Transverse colon (tissue), 4 donors: ENCODE data around the gene OBSCN.

Experiments used
- EP300 ChIP-seq: sonication (generic); formaldehyde crosslinking; IDR thresholded peaks from one replicate; pipeline ENCODE4 v1.6.1; 2017; ENCODE audit warnings: antibody characterized with exemption, low read depth
- POLR2A ChIP-seq: fragments of 450-650 bp; IDR thresholded peaks from one replicate; pipeline ENCODE4 v1.6.1; 2016; ENCODE audit warnings: antibody characterized with exemption, mild to moderate bottlenecking, moderate library complexity
- POLR2AphosphoS5 ChIP-seq, 3 donors: sonication (generic); formaldehyde crosslinking; IDR thresholded peaks; one replicate each; pipeline ENCODE4 v1.6.1; 2016; ENCODE audit warnings: antibody characterized with exemption in 3 of 3
- TF ChIP-seq, protein P1 (sequence below), 5 experiments: fragments of 200-600 bp in 3 of 5; fragments of 450-650 bp in 2 of 5; sonication (generic) in 3 of 5; IDR thresholded peaks; 1 replicate in 2 of 5; 2 replicates in 3 of 5; pipeline ENCODE4 v1.5.1; 2016 to 2017; ENCODE audit warnings: antibody characterized with exemption in 5 of 5, inconsistent platforms in 3 of 5, mild to moderate bottlenecking in 2 of 5, moderate library complexity in 1 of 5

DNA sequence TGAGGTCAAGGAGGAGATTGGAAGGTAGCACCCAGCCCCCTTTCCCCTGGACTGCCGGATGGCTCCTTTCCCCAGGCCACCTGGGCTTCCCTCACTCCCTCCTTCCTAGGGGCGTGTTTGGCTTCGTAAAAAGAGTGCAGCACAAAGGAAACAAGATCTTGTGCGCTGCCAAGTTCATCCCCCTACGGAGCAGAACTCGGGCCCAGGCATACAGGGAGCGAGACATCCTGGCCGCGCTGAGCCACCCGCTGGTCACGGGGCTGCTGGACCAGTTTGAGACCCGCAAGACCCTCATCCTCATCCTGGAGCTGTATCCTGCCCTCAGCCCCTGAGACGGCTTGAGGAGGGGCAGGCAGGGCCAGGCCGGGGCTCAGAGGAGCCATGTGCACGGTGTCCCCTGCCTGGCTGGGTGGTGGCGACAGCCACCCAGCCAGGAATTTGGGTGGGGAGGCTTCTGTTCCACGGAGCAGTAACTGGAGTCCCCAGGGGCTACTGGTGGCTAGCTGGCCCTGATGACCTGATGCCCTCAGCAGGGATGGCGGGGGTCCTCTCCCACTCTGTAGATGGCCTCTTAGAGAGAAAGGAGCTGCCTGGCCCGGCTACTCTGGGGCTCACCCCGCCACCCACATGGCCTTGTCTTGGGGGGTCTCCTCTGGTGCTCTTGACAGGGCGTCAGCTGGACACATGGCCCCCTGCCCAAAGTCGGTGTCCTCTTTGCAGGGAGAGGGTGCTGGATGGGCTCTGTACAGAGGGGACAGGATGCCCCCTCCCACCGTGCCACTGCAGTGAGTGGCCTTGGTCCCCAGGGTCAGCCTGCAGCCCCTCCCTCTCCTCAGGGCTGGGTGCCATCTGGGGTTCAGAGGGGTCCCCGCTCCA lies 159.3 kb downstream of the OBSCN start:
- TF ChIP-seq, protein P1, sequence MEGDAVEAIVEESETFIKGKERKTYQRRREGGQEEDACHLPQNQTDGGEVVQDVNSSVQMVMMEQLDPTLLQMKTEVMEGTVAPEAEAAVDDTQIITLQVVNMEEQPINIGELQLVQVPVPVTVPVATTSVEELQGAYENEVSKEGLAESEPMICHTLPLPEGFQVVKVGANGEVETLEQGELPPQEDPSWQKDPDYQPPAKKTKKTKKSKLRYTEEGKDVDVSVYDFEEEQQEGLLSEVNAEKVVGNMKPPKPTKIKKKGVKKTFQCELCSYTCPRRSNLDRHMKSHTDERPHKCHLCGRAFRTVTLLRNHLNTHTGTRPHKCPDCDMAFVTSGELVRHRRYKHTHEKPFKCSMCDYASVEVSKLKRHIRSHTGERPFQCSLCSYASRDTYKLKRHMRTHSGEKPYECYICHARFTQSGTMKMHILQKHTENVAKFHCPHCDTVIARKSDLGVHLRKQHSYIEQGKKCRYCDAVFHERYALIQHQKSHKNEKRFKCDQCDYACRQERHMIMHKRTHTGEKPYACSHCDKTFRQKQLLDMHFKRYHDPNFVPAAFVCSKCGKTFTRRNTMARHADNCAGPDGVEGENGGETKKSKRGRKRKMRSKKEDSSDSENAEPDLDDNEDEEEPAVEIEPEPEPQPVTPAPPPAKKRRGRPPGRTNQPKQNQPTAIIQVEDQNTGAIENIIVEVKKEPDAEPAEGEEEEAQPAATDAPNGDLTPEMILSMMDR (IDR thresholded peaks at IDR 0.05), result no peak
- TF ChIP-seq POLR2A (no peak), EP300 (no peak), POLR2AphosphoS5 (IDR thresholded peaks at IDR 0.05) (no peak)
